Uterus (tissue), 2 donors: ENCODE measurements around the gene FPGS.

Source experiments
- CTCF ChIP-seq, 4 experiments: fragments of 200-600 bp in 2 of 4; fragments of 450-650 bp in 2 of 4; sonication (generic) in 2 of 4; IDR thresholded peaks; one replicate each; pipeline ENCODE4 v1.5.1; 2016 to 2019; ENCODE audit warnings: antibody characterized with exemption in 4 of 4, mild to moderate bottlenecking in 2 of 4, moderate library complexity in 1 of 4
- POLR2A ChIP-seq, 2 donors: fragments of 450-650 bp; IDR thresholded peaks; one replicate each; pipeline ENCODE4 v1.6.1; 2016; ENCODE audit warnings: antibody characterized with exemption in 2 of 2, mild to moderate bottlenecking in 1 of 2, moderate library complexity in 1 of 2

DNA sequence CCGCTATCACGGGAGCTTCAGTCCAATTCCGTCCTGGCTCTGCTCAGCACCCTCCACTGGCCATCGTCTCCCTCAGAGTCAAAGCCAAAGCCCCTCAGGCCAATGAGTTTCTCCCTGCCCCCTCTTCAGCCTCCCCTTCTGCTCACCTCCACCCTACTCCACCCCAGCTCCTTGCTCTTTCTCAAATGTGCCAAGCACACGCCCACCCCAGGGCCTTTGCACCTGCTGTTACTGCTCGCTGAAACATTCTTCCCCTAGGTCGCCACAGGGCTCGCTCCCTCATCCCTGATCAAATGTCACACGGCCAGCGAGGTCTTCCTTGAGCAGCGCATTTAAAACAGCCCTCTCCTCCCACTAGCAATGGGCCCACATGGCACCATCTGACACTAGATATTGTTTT lies 58.1 kb downstream of the FPGS start:
- TF ChIP-seq CTCF (IDR thresholded peaks at IDR 0.05) (no peak), POLR2A (IDR thresholded peaks at IDR 0.05) (no peak)
